HEK293 (cell line): Measurements from ENCODE around the gene DRP2.

Experiments
- CTCF ChIA-PET: fragments of 350-600 bp; formaldehyde crosslinking; extraction: SDS; loops from one replicate; lab custom pipeline; 2021; ENCODE audit warnings: antibody characterized with exemption; lab: Yijun Ruan, JAX
- POLR2A ChIA-PET: fragments of 300-600 bp; formaldehyde crosslinking; extraction: SDS; loops from one replicate; lab custom pipeline; 2020; ENCODE audit warnings: antibody characterized with exemption, inconsistent platforms; lab: Yijun Ruan, JAX
- H3K27ac ChIP-seq: fragments of 200-500 bp; sonication (Bioruptor generic); 2 replicates; pipeline ENCODE4 v1.5.1; 2014; ENCODE audit warnings: low read depth, low read length, control low read depth, inconsistent platforms; ENCODE audit errors: extremely low read depth
- H3K36me3 ChIP-seq, 2 experiments: fragments of 200-500 bp in 1 of 2; sonication (Bioruptor generic) in 1 of 2; 1 replicate in 1 of 2; 2 replicates in 1 of 2; pipeline ENCODE4 v1.5.1; 2014 to 2017; ENCODE audit warnings: inconsistent platforms in 2 of 2, low read length in 2 of 2; ENCODE audit not compliant: control insufficient read depth in 2 of 2, insufficient read depth in 1 of 2
- H3K4me1 ChIP-seq: fragments of 200-500 bp; sonication (Bioruptor generic); 2 replicates; pipeline ENCODE4 v1.5.1; 2014; ENCODE audit warnings: mild to moderate bottlenecking, low read length, inconsistent platforms; ENCODE audit not compliant: control insufficient read depth, insufficient read depth
- H3K4me3 ChIP-seq: 2 replicates; pipeline ENCODE4 v1.5.1; 2011; ENCODE audit warnings: low read depth, mild to moderate bottlenecking, control low read depth, low read length, moderate library complexity
- H3K9me3 ChIP-seq: fragments of 200-500 bp; sonication (Bioruptor generic); 2 replicates; pipeline ENCODE4 v1.5.1; 2014; ENCODE audit warnings: low read depth, low read length, inconsistent platforms; ENCODE audit not compliant: control insufficient read depth, insufficient read depth
- GLI2 ChIP-seq: fragments of 450-650 bp; formaldehyde crosslinking; IDR thresholded peaks from 2 replicates; pipeline ENCODE4; 2017; ENCODE audit warnings: missing biosample characterization, missing genetic modification characterization, low read depth, borderline replicate concordance
- HOXC10 ChIP-seq: sonication (generic); formaldehyde crosslinking; IDR thresholded peaks from 2 replicates; pipeline ENCODE4 v1.8.1; 2023; ENCODE audit warnings: mild to moderate bottlenecking, missing genetic modification reagents
- HOXD13 ChIP-seq: sonication (generic); formaldehyde crosslinking; IDR thresholded peaks from 2 replicates; pipeline ENCODE4 v1.8.0; 2022; ENCODE audit warnings: missing genetic modification reagents, borderline replicate concordance
- PRDM1 ChIP-seq: fragments of 450-650 bp; formaldehyde crosslinking; IDR thresholded peaks from 2 replicates; pipeline ENCODE4; 2016; ENCODE audit warnings: missing biosample characterization, missing genetic modification characterization
- ZNF335 ChIP-seq: fragments of 450-650 bp; formaldehyde crosslinking; conservative IDR thresholded peaks from 2 replicates; pipeline ENCODE4 v1.5.1; 2016; ENCODE audit warnings: missing biosample characterization, missing genetic modification characterization
- ZNF555 ChIP-seq: fragments of 450-650 bp; formaldehyde crosslinking; conservative IDR thresholded peaks from 2 replicates; pipeline ENCODE4 v1.5.1; 2017; ENCODE audit warnings: missing biosample characterization, mild to moderate bottlenecking, missing genetic modification characterization, inconsistent platforms
- ZNF654 ChIP-seq: fragments of 450-650 bp; formaldehyde crosslinking; IDR thresholded peaks from 2 replicates; pipeline ENCODE4 v1.5.1; 2016; ENCODE audit warnings: low read depth, missing biosample characterization, missing genetic modification characterization
- ZNF747 ChIP-seq: fragments of 450-650 bp; formaldehyde crosslinking; IDR thresholded peaks from 2 replicates; pipeline ENCODE4 v1.5.1; 2016; ENCODE audit warnings: missing biosample characterization, missing genetic modification characterization
- TF ChIP-seq, protein P1 (sequence below): fragments of 450-650 bp; formaldehyde crosslinking; IDR thresholded peaks from 2 replicates; pipeline ENCODE4 v1.5.1; 2016; ENCODE audit warnings: missing biosample characterization, missing genetic modification characterization, borderline replicate concordance
- TF ChIP-seq, protein P2 (sequence below): fragments of 450-650 bp; IDR thresholded peaks from 2 replicates; pipeline ENCODE4 v1.5.1; 2018; ENCODE audit warnings: missing biosample characterization, missing genetic modification characterization
- TF ChIP-seq, protein P3 (sequence below): fragments of 450-650 bp; formaldehyde crosslinking; IDR thresholded peaks from 2 replicates; pipeline ENCODE4; 2016; ENCODE audit warnings: missing biosample characterization, missing genetic modification characterization
- TF ChIP-seq, protein P4 (sequence below): IDR thresholded peaks from 2 replicates; pipeline ENCODE4 v1.6.1; 2011; ENCODE audit warnings: mild to moderate bottlenecking, low read depth, low read length, borderline replicate concordance
- TF ChIP-seq, protein P5 (sequence below): fragments of 450-650 bp; formaldehyde crosslinking; IDR thresholded peaks from 2 replicates; pipeline ENCODE4 v1.5.1; 2016; ENCODE audit warnings: missing biosample characterization, missing genetic modification characterization
- TF ChIP-seq, protein P6 (sequence below): fragments of 450-650 bp; formaldehyde crosslinking; IDR thresholded peaks from 2 replicates; pipeline ENCODE4 v1.5.1; 2016; ENCODE audit warnings: missing biosample characterization, missing genetic modification characterization

Gene DRP2

DNA sequence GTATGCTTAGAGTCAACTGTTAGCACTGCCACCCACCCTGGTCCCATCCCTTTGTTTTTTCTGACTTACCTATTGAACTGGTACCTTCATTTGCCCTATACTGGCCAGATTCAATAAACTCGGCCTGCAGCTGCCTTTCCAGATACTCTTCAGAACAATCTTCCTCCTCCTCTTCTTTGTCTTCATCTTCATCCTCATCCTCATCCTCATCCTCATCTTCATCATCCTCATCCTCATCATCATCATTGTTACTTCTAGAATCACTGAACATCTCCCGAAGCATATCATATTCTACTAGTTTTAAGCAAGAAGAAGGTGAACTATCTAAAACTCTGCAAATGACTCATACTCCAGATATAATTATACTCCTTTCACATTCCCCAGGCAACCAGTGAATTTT is 56.7 kb downstream of the DRP2 start:
- no peaks in the 10 kb centered on the region for H3K4me1 ChIP-seq
- CTCF ChIA-PET: interaction anchor here (1.0 kb wide), 1 partner anchor 11 kb away, joined by 4 read pairs; no protein-coding TSS in a partner anchor
- POLR2A ChIA-PET: no interaction called here
- no peak overlapping the region for H3K27ac ChIP-seq
- H3K9me3 ChIP-seq: no peaks in the 10 kb centered on the region; the same call in 1 of the 2 replicates
- H3K4me3 ChIP-seq: no peak overlapping the region
- H3K36me3 ChIP-seq: no peaks in the 10 kb centered on the region
- TF ChIP-seq GLI2 (tag by site-specific recombination) (no peak), HOXC10 (CRISPR knock-in tag) (no peak), ZNF747 (tag by site-specific recombination) (no peak)
- TF ChIP-seq, protein P1, sequence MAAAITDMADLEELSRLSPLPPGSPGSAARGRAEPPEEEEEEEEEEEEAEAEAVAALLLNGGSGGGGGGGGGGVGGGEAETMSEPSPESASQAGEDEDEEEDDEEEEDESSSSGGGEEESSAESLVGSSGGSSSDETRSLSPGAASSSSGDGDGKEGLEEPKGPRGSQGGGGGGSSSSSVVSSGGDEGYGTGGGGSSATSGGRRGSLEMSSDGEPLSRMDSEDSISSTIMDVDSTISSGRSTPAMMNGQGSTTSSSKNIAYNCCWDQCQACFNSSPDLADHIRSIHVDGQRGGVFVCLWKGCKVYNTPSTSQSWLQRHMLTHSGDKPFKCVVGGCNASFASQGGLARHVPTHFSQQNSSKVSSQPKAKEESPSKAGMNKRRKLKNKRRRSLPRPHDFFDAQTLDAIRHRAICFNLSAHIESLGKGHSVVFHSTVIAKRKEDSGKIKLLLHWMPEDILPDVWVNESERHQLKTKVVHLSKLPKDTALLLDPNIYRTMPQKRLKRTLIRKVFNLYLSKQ (tag by site-specific recombination): no peak
- TF ChIP-seq, protein P2, sequence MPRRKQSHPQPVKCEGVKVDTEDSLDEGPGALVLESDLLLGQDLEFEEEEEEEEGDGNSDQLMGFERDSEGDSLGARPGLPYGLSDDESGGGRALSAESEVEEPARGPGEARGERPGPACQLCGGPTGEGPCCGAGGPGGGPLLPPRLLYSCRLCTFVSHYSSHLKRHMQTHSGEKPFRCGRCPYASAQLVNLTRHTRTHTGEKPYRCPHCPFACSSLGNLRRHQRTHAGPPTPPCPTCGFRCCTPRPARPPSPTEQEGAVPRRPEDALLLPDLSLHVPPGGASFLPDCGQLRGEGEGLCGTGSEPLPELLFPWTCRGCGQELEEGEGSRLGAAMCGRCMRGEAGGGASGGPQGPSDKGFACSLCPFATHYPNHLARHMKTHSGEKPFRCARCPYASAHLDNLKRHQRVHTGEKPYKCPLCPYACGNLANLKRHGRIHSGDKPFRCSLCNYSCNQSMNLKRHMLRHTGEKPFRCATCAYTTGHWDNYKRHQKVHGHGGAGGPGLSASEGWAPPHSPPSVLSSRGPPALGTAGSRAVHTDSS (tag by site-specific recombination): peak; percentile 98
- TF ChIP-seq, protein P3, sequence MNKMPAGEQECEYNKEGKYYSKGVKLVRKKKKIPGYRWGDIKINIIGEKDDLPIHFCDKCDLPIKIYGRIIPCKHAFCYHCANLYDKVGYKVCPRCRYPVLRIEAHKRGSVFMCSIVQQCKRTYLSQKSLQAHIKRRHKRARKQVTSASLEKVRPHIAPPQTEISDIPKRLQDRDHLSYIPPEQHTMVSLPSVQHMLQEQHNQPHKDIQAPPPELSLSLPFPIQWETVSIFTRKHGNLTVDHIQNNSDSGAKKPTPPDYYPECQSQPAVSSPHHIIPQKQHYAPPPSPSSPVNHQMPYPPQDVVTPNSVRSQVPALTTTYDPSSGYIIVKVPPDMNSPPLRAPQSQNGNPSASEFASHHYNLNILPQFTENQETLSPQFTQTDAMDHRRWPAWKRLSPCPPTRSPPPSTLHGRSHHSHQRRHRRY (tag by site-specific recombination): no peak

DNA sequence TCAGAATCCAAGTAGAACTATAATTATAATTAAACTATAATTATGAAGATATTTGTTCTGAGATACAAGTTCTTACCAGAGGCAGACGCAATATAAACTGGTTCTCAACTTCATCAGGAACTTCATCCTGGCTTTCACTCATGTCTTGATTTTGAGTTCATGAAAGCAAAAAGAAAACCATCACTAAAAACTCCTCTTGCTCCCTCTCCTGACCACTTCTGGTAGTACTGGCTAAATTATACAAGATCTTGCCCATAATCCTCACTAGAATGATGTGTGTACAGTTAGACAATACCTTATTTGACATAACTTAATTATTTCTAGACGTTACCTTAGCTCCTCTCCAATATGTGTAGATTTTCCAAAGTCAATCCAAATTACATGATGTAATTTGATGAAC is 67.8 kb downstream of the DRP2 start:
- POLR2A ChIA-PET: no interaction called here
- no peaks in the 10 kb centered on the region; the same call in 1 of the 2 replicates for H3K4me1 ChIP-seq
- CTCF ChIA-PET: interaction anchor here (0.5 to 2.6 kb wide), 18 partner anchors 8 to 772 kb away, joined by 3 to 9 read pairs (median 4); no protein-coding TSS in a partner anchor
- no peak overlapping the region for H3K4me3 ChIP-seq
- no peaks in the 10 kb centered on the region for H3K9me3 ChIP-seq
- H3K27ac ChIP-seq: no peak overlapping the region
- TF ChIP-seq HOXD13 (CRISPR knock-in tag): no peak
- TF ChIP-seq ZNF654 (tag by site-specific recombination): peak; percentile 80
- TF ChIP-seq, protein P4, sequence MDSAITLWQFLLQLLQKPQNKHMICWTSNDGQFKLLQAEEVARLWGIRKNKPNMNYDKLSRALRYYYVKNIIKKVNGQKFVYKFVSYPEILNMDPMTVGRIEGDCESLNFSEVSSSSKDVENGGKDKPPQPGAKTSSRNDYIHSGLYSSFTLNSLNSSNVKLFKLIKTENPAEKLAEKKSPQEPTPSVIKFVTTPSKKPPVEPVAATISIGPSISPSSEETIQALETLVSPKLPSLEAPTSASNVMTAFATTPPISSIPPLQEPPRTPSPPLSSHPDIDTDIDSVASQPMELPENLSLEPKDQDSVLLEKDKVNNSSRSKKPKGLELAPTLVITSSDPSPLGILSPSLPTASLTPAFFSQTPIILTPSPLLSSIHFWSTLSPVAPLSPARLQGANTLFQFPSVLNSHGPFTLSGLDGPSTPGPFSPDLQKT: no peak
- no peak for TF ChIP-seq ZNF335
- TF ChIP-seq, protein P5, sequence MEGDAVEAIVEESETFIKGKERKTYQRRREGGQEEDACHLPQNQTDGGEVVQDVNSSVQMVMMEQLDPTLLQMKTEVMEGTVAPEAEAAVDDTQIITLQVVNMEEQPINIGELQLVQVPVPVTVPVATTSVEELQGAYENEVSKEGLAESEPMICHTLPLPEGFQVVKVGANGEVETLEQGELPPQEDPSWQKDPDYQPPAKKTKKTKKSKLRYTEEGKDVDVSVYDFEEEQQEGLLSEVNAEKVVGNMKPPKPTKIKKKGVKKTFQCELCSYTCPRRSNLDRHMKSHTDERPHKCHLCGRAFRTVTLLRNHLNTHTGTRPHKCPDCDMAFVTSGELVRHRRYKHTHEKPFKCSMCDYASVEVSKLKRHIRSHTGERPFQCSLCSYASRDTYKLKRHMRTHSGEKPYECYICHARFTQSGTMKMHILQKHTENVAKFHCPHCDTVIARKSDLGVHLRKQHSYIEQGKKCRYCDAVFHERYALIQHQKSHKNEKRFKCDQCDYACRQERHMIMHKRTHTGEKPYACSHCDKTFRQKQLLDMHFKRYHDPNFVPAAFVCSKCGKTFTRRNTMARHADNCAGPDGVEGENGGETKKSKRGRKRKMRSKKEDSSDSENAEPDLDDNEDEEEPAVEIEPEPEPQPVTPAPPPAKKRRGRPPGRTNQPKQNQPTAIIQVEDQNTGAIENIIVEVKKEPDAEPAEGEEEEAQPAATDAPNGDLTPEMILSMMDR (tag by site-specific recombination): peak; percentile 43; the same call in 1 of the 2 replicates
- no peak for TF ChIP-seq ZNF555 (tag by site-specific recombination)
- 0 out of 2 replicates have a peak, but pooled peaks have one; percentile 23 for TF ChIP-seq PRDM1 (tag by site-specific recombination)
- TF ChIP-seq, protein P6, sequence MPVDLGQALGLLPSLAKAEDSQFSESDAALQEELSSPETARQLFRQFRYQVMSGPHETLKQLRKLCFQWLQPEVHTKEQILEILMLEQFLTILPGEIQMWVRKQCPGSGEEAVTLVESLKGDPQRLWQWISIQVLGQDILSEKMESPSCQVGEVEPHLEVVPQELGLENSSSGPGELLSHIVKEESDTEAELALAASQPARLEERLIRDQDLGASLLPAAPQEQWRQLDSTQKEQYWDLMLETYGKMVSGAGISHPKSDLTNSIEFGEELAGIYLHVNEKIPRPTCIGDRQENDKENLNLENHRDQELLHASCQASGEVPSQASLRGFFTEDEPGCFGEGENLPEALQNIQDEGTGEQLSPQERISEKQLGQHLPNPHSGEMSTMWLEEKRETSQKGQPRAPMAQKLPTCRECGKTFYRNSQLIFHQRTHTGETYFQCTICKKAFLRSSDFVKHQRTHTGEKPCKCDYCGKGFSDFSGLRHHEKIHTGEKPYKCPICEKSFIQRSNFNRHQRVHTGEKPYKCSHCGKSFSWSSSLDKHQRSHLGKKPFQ: no peak
- H3K36me3 ChIP-seq: no peaks in the 10 kb centered on the region
